GM13977 (cell line): ENCODE results near the gene CYSRT1.

Source experiments
- DNase-seq: peaks from one replicate; pipeline ENCODE4 v3.0.0; 2012; ENCODE audit warnings: low spot score
- CTCF ChIP-seq: IDR thresholded peaks from 2 replicates; pipeline ENCODE4 v1.5.1; 2012; ENCODE audit warnings: mild to moderate bottlenecking, control low read depth; ENCODE audit not compliant: insufficient read depth; ENCODE audit errors: extremely low read depth, missing control alignments
- in situ Hi-C: fragments of 300-500 bp; cut with MboI; formaldehyde crosslinking; loops from one replicate; pipeline ENCODE4 v1.12.0; 2022; ENCODE audit warnings: low sequenced_read_pairs, low pct_unique_long_range_greater_than_20kb, mixed read lengths, inconsistent platforms; ENCODE audit not compliant: unreplicated experiment

The CYSRT1 gene

GRCh38 chr9:137270929-137271695 is 46.1 kb downstream of the CYSRT1 start:
- no peak for TF ChIP-seq CTCF
- in situ Hi-C loops: no loop called here
- no peak for DNase-seq

GRCh38 chr9:137271696-137272076 is 46.7 kb downstream of the CYSRT1 start:
- no peak for TF ChIP-seq CTCF
- in situ Hi-C loops: no loop called here
- DNase-seq: no peak

- no peak for DNase-seq
- in situ Hi-C loops: no loop called here
- TF ChIP-seq CTCF: no peak
These were observed 47.5 kb downstream of the CYSRT1 start for GRCh38 chr9:137272241-137273094.

GRCh38 chr9:137273095-137273490 is 48.1 kb downstream of the CYSRT1 start:
- in situ Hi-C loops: no loop called here

GRCh38 chr9:137273611-137274320 is 48.8 kb downstream of the CYSRT1 start:
- in situ Hi-C loops: no loop called here
- TF ChIP-seq CTCF: no peak
- DNase-seq: no peak

More at GRCh38 chr9:137273095-137273490, 48.1 kb downstream of the CYSRT1 start:
- no peak for TF ChIP-seq CTCF
- no peak for DNase-seq

- no peak for TF ChIP-seq CTCF
- in situ Hi-C loops: no loop called here
- DNase-seq: no peak
These were observed 50.2 kb downstream of the CYSRT1 start for GRCh38 chr9:137275203-137275587.
